ENCODE data around the gene RCBTB2. TPM values are rescaled to one million over a fixed set of nuclear protein-coding genes. Genes with fewer than 3 reads are reported as not detected.
"Not testable (repeated sequence)": the region's sequence is repeated elsewhere in the genome, so short reads cannot be mapped to it uniquely, and the experiment has no call there.

RCBTB2 gene
- total RNA-seq, 2 experiments from 2014 or later: 17.0 to 22.5 TPM

DNA sequence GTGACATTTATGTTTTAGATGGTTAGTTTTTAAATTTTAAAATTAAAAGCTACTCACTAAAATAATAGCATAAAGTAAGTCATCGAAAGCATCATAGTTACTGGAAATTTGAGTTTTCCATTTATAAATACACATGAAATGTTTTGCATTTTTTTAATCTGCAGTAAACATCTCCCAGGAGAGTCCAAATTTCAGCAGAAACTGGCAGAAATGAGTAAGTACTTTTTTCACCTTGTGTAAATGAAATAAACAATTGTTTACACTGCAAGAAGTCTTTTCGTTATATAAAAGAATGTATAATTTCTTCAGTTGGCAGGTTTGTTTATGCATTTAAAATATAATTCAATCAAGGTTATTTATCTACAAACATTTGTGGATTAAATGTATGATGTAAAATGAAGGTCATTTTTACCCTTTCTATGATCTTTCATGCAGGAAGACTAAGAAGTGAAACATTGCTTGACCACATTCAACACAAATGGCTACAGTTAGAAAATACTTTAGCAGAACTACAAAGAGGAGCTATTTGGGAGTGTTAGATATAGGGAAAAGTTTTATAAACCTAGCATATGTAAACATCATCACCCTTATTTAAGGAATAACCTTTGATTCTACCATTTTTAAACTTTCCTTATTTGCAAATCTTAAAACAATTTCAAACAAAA, 55.6 kb downstream of the RCBTB2 start:
- Mint-ChIP-seq H3K9me3 (ENCODE audit: low read depth) (no peaks in the 10 kb centered on the region), H3K36me3 (peaks cover 62% of the 10 kb centered on the region), H3K27me3 (no peaks in the 10 kb centered on the region), H3K4me1 (peaks cover 5% of the 10 kb centered on the region), H3K4me3 (no peak overlapping the region), H3K27ac (no peak overlapping the region)
- no peak for ATAC-seq
- no peak for DNase-seq
- CTCF ChIA-PET: no interaction called here

DNA sequence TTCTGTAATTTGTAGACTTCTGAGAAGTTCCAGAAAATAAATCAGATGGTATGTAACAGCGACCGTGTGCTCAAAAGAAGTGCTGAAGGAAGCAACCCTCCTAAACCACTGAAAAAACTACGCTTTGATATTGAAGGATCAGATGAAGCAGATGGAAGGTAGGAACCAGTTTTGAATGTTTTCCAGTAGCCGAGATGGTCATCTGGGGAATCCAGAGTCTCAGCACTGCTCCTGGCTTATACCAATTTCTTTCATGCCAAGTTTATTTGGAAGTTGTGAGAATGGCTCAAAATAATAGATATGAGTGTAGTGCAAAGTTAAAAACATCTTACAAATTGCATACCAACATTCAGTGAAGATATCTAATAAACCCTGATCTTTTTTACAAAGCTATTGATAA, 56.2 kb downstream of the RCBTB2 start:
- H3K4me3 Mint-ChIP-seq: no peak overlapping the region
- ATAC-seq (no peak), DNase-seq (no peak)
- H3K36me3 Mint-ChIP-seq: peaks cover 62% of the 10 kb centered on the region
- peaks cover 5% of the 10 kb centered on the region for H3K4me1 Mint-ChIP-seq
- CTCF ChIA-PET: no interaction called here
- no peaks in the 10 kb centered on the region for H3K9me3 Mint-ChIP-seq (ENCODE audit: low read depth)
- H3K27me3 Mint-ChIP-seq: no peaks in the 10 kb centered on the region
- no peak overlapping the region for H3K27ac Mint-ChIP-seq

DNA sequence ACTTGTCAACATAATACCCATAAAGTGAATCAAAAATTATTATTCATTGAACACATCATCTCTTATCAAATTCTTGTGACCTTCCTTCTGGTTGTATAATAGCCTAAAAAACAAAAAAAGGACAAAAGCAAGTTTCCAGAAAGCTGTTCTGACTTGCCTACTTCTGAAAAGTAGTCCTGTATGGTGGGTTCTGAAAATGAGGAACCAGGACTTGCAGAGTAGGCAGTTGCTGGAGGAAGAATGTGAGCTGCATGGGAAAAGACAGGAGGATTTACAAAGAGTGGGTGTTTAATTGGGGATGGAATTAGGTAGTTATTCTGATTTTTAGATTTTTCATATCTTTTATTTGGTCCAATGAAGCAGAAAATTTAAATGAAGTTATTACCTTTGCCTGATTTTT, 56.7 kb downstream of the RCBTB2 start:
- H3K4me3 Mint-ChIP-seq: no peak overlapping the region
- no peaks in the 10 kb centered on the region for H3K9me3 Mint-ChIP-seq (ENCODE audit: low read depth)
- peaks cover 5% of the 10 kb centered on the region for H3K4me1 Mint-ChIP-seq
- CTCF ChIA-PET: no interaction called here
- no peak overlapping the region for H3K27ac Mint-ChIP-seq
- no peaks in the 10 kb centered on the region for H3K27me3 Mint-ChIP-seq
- ATAC-seq (no peak), DNase-seq (no peak)
- H3K36me3 Mint-ChIP-seq: peaks cover 62% of the 10 kb centered on the region

DNA sequence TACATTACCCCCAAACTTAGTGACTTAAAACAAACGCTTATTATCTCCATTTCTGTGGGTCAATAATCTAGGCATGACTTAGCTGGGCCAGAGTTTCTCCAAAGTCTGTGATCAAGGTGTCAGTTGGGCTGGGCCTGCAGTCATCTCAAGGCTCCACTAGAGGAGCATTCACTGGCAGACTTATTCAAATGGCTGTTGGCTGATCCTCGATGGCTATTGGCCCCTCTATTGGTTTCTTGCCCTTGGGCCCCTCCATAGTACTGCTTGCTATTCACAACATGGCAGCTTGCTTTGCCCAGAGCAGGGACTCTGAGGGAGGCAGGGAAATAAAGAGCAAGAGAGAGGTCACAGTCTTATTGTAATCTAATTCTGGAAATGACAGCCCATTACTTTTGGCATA, 57.6 kb downstream of the RCBTB2 start:
- Mint-ChIP-seq H3K4me1 (peaks cover 5% of the 10 kb centered on the region), H3K4me3 (no peak overlapping the region), H3K27me3 (no peaks in the 10 kb centered on the region), H3K27ac (peak overlapping the region; percentile 1), H3K36me3 (peaks cover 58% of the 10 kb centered on the region), H3K9me3 (ENCODE audit: low read depth) (no peaks in the 10 kb centered on the region)
- DNase-seq: no peak
- CTCF ChIA-PET: interaction anchor here (2.0 kb wide), 1 partner anchor 105 kb away, joined by 6 read pairs; no protein-coding TSS in a partner anchor
- no peak for ATAC-seq

DNA sequence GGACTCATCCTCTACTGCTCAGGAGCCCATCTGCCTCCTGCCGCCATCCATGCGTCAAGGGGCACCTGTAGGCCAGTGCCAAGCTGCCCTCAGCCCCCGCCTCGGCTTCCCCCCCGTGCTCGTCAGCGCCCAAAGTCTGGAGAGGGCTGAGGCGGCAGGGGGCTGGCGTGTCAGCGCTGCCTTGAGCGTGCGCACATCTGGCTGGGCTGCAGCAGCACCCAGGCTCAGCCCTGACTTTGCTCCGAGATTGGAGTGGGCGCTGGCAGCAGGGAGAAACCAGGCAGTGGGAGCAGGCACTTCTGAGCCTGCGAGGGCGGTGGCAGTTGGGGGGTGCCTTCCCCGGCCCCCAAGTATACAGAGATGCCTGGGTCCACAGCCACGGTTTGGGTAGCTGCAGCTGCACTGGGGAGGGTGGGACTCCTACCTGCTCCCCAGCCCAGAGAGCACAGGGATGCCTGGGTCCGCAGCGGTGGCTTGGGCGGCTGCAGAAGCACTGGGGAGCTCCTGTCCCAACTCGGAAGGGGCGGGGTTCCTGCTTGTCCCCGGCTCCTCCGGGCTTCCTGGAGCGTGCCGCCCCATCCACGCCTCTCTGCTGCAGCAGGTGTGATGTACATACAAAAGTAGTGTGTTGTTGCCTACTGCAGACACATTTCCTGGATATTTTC, 75.2 kb downstream of the RCBTB2 start:
- CTCF ChIA-PET: no interaction called here
- Mint-ChIP-seq H3K4me3 (no peak overlapping the region), H3K4me1 (peaks cover 5% of the 10 kb centered on the region), H3K9me3 (ENCODE audit: low read depth) (peaks cover 6% of the 10 kb centered on the region), H3K36me3 (peaks cover 68% of the 10 kb centered on the region), H3K27me3 (no peaks in the 10 kb centered on the region), H3K27ac (no peak overlapping the region)
- DNase-seq (no peak), ATAC-seq (no peak)

DNA sequence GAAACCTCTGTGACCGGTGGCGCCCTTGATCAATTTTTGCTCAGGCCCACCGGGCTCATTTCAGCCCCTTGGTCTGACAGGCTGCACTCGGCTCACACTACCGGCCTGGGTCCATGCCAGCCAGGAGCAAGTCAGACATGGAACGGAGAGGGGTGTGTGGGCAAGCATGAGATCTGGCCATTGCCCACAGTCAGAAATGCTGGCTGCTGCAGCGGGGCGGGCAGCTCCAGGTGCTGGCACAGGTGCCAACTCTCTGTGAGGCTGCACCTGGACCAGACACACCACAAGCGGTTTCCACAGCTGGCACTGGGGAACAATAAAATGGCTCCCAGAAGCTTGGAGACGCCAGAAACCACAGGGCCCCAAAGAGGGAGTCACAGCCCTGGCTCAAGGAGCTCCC, 76.3 kb downstream of the RCBTB2 start:
- no peak for DNase-seq
- peaks cover 72% of the 10 kb centered on the region for H3K36me3 Mint-ChIP-seq
- ATAC-seq: no peak
- H3K27ac Mint-ChIP-seq: no peak overlapping the region
- peaks cover 10% of the 10 kb centered on the region for H3K4me1 Mint-ChIP-seq
- CTCF ChIA-PET: no interaction called here
- H3K9me3 Mint-ChIP-seq (ENCODE audit: low read depth): peaks cover 14% of the 10 kb centered on the region
- H3K4me3 Mint-ChIP-seq: no peak overlapping the region
- H3K27me3 Mint-ChIP-seq: no peaks in the 10 kb centered on the region

DNA sequence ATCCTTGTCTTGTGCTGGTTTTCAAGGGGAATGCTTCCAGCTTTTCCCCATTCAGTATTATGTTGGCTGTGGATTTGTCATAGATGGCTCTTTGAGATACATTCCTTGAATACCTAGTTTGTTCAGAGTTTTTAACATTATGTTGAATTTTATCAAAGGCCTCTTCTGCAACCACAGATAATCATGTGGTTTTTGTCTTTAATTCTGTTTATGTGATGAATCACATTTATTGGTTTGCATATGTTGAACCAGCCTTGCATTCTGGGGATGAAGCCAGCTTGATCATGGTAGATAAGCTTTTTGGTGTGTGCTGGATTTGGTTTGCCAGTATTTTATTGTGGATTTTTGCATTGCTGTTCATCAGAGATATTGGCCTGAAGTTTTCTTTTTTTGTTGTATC, 81.7 kb downstream of the RCBTB2 start:
- DNase-seq, H3K4me3 Mint-ChIP-seq, H3K27ac Mint-ChIP-seq, ATAC-seq, H3K27me3 Mint-ChIP-seq: not testable (repeated sequence)
- H3K36me3 Mint-ChIP-seq: peaks cover 66% of the 10 kb centered on the region
- H3K9me3 Mint-ChIP-seq (ENCODE audit: low read depth): peaks cover 23% of the 10 kb centered on the region
- CTCF ChIA-PET: interaction anchor here (1.3 kb wide), 1 partner anchor 32 kb away, joined by 3 read pairs; no protein-coding TSS in a partner anchor
- H3K4me1 Mint-ChIP-seq: peaks cover 38% of the 10 kb centered on the region

DNA sequence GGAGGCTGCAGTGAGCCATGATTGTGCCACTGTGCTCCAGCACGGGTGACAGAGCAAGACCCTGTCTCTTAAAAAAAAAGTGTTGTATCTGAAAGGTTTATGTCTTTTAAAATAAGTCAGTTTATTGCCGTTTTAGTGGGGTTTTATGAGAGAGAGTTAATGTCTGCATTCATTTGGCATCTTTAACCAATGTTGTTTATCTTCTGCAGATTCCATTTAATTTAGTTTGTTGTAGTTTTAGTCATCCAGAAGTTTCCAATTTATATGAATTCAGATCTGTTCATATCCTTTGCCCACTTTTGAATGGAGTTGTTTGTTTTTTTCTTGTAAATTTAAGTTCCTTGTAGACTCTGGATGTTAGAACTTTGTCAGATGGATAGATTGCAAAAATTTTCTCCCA, 83.2 kb downstream of the RCBTB2 start:
- Mint-ChIP-seq H3K27ac (peak overlapping the region; percentile 69), H3K27me3 (no peaks in the 10 kb centered on the region), H3K4me3 (no peak overlapping the region), H3K9me3 (ENCODE audit: low read depth) (peaks cover 23% of the 10 kb centered on the region), H3K4me1 (peaks cover 38% of the 10 kb centered on the region), H3K36me3 (peaks cover 59% of the 10 kb centered on the region)
- CTCF ChIA-PET: interaction anchor here (1.3 kb wide), 1 partner anchor 34 kb away, joined by 3 read pairs; no protein-coding TSS in a partner anchor
- ATAC-seq (no peak), DNase-seq (no peak)

DNA sequence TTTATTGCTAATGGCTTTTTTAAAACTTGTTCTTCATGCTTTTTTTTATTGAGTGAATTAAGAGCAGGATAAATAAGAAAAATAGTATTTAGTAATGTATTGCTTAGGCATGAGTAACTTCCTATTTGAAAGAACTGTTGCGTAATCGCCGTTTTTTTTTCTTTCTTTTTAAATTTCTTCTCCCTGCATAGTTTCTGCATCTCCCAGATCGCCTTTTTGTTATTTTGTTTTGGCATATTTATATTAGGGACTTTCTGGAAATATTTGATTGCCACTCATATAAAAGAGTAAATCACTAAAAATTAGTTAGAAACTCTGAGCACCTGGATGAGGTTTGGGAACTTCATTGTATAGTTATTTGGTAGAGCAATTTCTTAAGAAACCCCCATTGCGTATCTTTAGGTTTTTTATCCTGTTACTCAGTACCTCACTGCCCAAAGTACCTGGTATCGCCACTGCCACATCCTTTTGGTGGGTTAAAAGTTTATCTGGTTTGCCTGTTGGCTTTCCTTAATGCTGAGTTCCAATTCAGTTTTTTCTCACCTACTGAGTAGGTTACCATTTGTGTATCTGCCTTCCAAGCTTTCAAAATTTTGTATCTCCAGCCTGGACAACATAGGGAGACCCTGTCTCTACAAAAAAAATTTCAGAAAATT, 83.8 kb downstream of the RCBTB2 start:
- peak overlapping the region; percentile 69 for H3K27ac Mint-ChIP-seq
- peaks cover 43% of the 10 kb centered on the region for H3K4me1 Mint-ChIP-seq
- peaks cover 23% of the 10 kb centered on the region for H3K9me3 Mint-ChIP-seq (ENCODE audit: low read depth)
- CTCF ChIA-PET: no interaction called here
- DNase-seq (peak; percentile 57), ATAC-seq (peak; percentile 39)
- H3K36me3 Mint-ChIP-seq: peaks cover 60% of the 10 kb centered on the region
- no peaks in the 10 kb centered on the region for H3K27me3 Mint-ChIP-seq
- H3K4me3 Mint-ChIP-seq: peak overlapping the region; percentile 32

DNA sequence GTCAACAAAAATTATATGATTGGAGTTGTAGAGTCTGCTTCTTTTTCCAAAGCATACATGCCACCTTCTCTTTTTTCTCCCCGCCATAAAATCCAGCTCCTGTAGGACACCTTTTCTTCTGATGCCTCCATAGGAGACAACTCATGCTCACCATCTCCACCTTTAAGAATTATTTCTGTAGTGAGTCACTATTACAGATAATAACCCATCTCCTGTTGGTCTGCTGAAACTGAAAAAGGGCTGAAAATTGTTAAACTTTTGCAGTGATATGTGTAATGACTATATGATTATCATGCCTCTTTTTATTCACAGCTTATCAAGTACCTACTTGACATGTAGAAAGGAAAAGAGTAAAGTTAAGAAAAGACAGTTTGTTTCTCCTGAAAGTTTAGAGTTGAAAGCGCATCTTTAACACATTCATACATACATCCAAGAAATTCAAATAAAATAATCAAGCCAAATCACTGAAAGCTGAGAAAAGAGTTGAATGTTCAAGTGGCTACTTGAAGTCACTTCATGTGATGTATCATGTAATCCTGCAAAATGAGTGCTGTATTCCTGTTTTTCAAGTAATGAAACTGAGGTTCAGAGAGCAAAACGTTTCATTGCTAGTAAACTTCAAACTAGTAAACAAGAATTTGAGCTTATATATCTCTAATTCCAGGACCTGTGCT, 84.5 kb downstream of the RCBTB2 start:
- CTCF ChIA-PET: no interaction called here
- no peak for DNase-seq
- H3K9me3 Mint-ChIP-seq (ENCODE audit: low read depth): peaks cover 21% of the 10 kb centered on the region
- peaks cover 54% of the 10 kb centered on the region for H3K36me3 Mint-ChIP-seq
- H3K27ac Mint-ChIP-seq: peak overlapping the region; percentile 69
- no peak for ATAC-seq
- H3K4me1 Mint-ChIP-seq: peaks cover 47% of the 10 kb centered on the region
- no peak overlapping the region for H3K4me3 Mint-ChIP-seq
- no peaks in the 10 kb centered on the region for H3K27me3 Mint-ChIP-seq

DNA sequence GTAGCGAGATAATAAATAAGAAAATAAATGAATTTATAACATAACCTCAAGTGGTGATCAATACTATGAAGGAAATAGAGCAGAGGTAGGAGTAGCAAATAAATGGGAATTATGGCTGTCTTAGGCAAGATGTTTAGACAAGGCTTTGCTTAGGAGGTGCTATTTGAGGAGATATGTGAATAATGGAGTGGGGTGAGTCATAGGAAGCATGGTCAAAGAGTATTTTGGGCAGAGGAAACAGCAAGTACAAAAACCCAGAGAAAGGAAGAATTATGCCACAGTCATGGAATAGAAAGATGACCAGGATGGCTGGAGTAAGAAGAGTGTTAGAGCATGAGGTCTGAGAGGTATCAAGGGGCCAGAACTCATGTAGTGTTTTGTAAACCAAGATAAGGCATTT, 86.4 kb downstream of the RCBTB2 start:
- Mint-ChIP-seq H3K27me3 (no peaks in the 10 kb centered on the region), H3K4me1 (peaks cover 39% of the 10 kb centered on the region), H3K27ac (no peak overlapping the region), H3K4me3 (no peak overlapping the region), H3K36me3 (peaks cover 41% of the 10 kb centered on the region), H3K9me3 (ENCODE audit: low read depth) (peaks cover 8% of the 10 kb centered on the region)
- ATAC-seq: peak; percentile 28
- CTCF ChIA-PET: no interaction called here
- DNase-seq: no peak

DNA sequence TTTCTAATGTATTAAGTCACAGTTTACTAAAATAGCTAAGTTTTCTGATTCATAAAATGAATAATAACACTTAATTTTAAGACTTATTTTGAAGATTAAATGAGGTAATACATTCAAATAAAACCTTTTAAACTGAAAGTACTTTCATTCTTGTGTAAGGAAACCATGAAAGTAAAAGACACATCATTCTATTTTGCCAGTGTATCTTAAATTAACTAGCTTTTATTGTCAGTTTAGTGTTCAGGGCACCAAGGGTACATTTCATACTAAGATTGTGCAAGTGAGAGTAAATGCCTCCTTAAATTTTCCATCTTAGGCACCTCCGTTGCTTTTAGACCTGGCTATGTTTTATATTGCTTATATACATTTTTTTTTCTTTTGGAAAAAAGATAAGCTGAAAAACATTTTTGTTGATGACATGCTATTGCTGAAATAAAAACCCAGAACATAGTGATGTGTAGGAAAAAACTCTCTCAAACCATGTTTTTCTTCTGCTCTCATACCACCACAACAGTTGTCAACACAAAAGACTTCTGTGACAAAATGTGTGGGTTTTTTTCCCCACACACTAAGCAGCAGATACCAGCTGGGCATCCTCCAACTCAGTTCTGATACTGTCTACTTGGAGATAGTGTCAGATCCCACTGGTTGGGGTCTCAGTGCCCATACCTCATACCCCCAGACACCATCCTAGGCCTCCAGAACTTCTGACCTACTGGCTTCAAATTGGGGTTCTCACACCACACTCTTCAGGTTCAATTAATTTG, 89.3 kb downstream of the RCBTB2 start:
- Mint-ChIP-seq H3K4me1 (peaks cover 18% of the 10 kb centered on the region), H3K27ac (peak overlapping the region; percentile 58), H3K9me3 (ENCODE audit: low read depth) (no peaks in the 10 kb centered on the region), H3K36me3 (peaks cover 23% of the 10 kb centered on the region), H3K4me3 (no peak overlapping the region), H3K27me3 (no peaks in the 10 kb centered on the region)
- CTCF ChIA-PET: interaction anchor here (0.8 to 1.5 kb wide), 3 partner anchors 42 to 317 kb away, joined by 3 to 4 read pairs (median 3); no protein-coding TSS in a partner anchor
- ATAC-seq (peak; percentile 65), DNase-seq (no peak)

Data from activated CD8-positive, alpha-beta memory T cell treated with anti-CD3 and anti-CD28 coated beads, Interleukin-2, amount 10 ng/mL, durations not matched to agents 7 days and 5 days (primary cell).